GM20000 (cell line): ENCODE results near the gene TRMT6.

ENCODE experiments used
- DNase-seq: peaks from one replicate; pipeline ENCODE4 v3.0.0; 2012; ENCODE audit warnings: low spot score
- CTCF ChIP-seq: IDR thresholded peaks from 2 replicates; pipeline ENCODE4 v1.5.1; 2012; ENCODE audit warnings: mild to moderate bottlenecking, control low read depth; ENCODE audit errors: extremely low read depth, missing control alignments

Gene TRMT6

GRCh38 chr20:5933802-5934436 is 16.4 kb downstream of the TRMT6 start:
- TF ChIP-seq CTCF, result peak; percentile 10
- DNase-seq, result peak; percentile 63

- no peak for TF ChIP-seq CTCF
- DNase-seq, result no peak
Measured at GRCh38 chr20:5932796-5933195, 17.5 kb downstream of the TRMT6 start.

DNA sequence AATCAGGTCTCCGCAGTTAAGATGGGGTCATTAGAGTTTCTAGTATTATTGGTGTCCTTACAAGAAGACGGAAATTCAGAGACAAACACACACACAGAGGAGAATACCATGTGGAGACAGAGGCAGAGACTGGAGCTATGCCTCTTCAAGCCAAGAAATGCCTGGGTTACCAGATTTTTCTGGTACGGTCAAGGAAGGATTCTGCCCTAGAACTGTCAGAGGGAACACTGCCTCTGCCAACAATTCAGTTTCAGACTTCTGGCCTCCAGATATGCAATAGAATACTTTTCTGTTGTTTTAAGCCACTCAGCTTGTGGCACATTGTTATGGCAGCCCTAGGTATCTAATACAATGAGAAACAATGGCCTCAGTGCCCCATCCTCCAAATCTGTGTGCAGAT is 18.9 kb downstream of the TRMT6 start:
- no peak for DNase-seq
- no peak for TF ChIP-seq CTCF

DNA sequence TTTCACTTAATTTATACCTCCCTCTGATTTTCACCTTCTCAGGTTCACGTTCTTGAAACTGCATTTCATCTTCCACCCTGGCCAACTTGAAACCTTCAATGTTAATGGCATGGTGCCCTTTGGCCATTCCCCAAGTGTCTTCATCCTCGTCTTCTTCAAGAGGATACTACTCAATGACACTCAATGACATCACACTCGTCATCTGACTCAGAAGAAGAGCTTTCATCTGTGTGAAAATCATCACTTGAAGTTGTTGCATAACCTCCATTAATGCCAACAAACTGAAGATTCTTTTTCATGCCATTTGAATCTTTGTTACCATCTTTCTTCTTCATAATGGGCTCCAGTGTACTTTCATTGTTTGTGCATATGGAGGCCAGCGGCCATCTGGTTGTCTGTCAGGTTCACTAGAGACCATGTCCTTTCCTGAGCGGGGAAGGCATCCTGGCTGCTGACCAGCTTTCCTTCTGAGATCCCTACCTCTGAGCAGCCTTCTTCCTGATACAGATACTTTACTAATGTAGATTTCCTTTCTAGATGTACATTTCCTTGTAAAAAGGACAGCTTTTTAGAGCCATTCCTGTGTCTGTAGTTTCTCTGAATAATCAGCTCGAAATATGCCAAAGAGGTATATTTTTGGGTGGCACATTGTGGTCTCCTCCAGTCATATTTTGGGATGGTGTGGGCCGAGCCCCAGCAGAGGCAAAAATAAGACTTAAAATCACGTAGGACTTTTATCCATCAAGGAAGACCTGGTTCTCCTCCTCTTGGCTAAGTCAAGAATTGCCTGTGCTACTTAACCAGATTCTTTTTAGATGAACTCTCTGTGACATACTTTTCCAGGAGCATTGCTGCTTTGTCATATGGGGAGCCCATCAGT is 21.3 kb downstream of the TRMT6 start:
- DNase-seq, result no peak
- TF ChIP-seq CTCF, result no peak

DNA sequence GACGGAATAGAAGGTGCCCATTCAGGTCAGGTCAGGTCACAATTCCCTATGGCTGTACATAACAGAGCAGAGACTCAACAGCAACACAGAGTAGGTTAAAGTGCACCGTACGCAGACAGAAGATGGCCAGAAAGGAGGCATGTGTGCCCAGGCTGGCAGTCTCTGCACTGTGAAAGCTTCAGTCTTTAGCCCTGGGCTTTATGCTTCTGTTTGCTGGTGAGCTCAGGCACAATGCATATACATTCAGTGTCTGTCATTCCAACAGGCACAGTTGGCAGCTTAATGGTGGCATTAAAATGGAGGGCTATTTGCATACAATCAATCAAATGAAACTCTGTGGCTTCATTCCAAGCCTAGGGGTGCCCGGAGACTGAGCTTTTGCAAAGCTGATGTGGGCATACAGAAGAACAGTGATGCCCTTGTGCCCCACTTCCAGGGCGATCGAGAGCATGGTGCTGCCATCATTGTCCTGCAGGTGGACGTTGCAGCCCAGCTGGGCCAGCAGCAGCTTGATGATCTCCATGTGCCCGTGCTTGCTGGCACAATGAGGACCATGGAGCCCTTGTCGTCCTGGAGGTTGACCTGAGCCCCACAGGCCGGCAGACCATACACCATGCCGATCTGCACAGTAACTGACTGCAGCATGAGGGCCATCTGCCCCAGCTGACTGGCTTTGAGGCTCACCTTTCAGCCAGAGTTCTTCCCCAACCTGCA is 22.4 kb downstream of the TRMT6 start:
- no peak for DNase-seq
- TF ChIP-seq CTCF, result no peak

- DNase-seq, result no peak
- no peak for TF ChIP-seq CTCF
Measured at GRCh38 chr20:5925551-5925950, 24.8 kb downstream of the TRMT6 start.

DNA sequence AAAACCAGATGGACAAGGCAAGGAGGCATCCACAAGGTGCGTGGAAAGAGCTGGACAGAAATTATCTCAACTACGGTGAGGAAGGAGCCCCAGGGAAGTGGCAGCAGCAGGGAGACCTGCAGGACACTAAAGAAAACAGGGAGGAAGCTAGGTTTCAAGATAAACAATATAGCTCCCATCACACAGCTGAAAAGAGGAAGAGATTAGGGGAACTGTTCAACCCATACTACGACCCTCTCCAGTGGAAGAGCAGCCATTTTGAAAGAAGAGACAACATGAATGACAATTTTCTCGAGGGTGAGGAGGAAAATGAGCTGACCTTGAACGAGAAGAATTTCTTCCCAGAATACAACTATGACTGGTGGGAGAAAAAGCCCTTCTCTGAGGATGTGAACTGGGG is 26.8 kb downstream of the TRMT6 start:
- no peak for TF ChIP-seq CTCF
- no peak for DNase-seq
